HL-60/S4 (cell line): ENCODE results near the gene CCND2.

ENCODE experiments used
- in situ Hi-C: fragments of 300-500 bp; cut with MboI; formaldehyde crosslinking; loops from 2 replicates; pipeline ENCODE4 v1.14.3; 2022; ENCODE audit warnings: low sequenced_read_pairs

The CCND2 gene

DNA sequence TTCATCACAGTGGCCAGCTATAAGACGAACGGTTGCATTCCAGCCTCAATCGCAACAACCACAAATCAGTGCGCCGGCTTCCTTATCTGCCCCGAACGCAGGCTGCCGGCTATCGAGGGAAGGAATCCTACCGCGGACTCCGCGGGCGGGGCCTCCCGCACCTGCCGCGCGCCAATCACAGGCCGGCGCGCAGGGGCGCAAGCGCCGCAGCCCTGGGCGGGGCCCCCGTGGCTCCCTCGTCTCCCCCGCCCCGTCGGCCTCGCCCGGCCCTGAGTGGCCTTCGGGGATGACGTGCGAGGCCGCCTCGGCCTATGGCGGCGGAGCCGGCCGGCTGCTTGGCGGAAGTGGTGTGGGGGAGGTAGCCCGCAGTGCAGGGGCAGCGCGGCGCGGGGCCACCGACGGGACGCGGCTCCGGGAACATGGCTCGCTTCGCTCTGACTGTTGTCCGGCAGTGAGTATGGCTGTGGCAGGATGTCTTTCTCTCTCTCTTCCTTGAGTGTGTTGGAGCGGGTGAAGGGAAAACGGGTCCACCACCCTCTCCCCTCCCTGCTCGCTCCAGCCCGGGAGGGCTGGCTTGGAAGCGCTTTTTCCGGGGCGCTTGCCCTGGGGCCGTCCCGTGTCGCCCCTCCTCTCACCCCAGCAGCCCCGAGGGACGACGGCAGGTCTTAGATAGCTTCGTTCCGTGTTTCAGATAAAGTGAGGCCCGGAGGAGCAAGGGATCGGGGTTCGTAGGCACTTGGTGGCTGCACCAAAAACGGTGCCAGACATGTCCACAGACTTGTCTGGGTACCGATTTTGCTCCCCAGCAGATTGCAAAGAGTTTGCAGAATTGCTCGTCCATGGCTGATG, 47.5 kb downstream of the CCND2 start, which contains the start of gene TIGAR:
TIGAR (plus strand) TSS at position 361 of the 849 bp plus-strand sequence; CDS start at position 420, 59 bp downstream.
- in situ Hi-C loops = no loop called here

DNA sequence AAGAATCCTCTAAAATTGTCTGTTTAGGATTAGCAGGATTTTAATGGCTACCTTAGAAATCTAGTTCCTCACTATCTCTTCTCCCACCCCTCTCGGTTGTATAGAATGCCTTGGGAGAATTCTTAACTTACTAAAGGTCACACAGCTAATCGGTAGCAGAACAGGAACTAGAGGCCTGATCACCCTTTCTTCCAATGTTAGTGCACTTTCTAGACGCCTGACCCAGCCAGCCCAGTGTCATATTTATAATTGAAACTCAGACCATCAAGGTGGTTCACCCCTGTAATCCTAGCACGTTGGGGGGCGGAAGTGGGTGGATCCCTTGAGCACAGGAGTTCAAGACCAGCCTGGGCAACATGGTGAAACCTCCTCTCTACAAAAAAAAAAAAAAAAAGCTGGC, 49.2 kb downstream of the CCND2 start:
- in situ Hi-C loops = no loop called here
